K562 (cell line): ENCODE results near the gene NACC1. TPM values are rescaled to one million over a fixed set of nuclear protein-coding genes. Genes with fewer than 3 reads are reported as not detected.

Experiments
- ARID1B ChIP-seq: fragments of 450-650 bp; IDR thresholded peaks from 2 replicates; pipeline ENCODE4 v1.6.1; 2016; ENCODE audit warnings: antibody characterized with exemption, mild to moderate bottlenecking, inconsistent platforms
- ARID3A ChIP-seq: IDR thresholded peaks from 2 replicates; pipeline ENCODE4 v1.6.1; 2012; ENCODE audit warnings: low read depth, low read length, improper control_type of control experiment, borderline replicate concordance
- ARNT ChIP-seq, 2 experiments: fragments of 450-650 bp; IDR thresholded peaks; 2 replicates each; pipeline ENCODE4 v1.6.1; 2016; ENCODE audit warnings: mild to moderate bottlenecking in 1 of 2
- BDP1 ChIP-seq: IDR thresholded peaks from 3 replicates; pipeline ENCODE4 v1.6.1; 2011; ENCODE audit not compliant: insufficient read length, insufficient read depth
- CREB1 ChIP-seq, 2 experiments: sonication (generic) in 1 of 2; formaldehyde crosslinking in 1 of 2; IDR thresholded peaks; 2 replicates each; pipeline versions ENCODE4 v1.6.1 to v1.8.0; 2012 to 2022; ENCODE audit warnings: inconsistent platforms in 1 of 2, mild to moderate bottlenecking in 1 of 2, missing genetic modification reagents in 1 of 2, moderate library complexity in 1 of 2
- HEY1 ChIP-seq: fragments of 250-450 bp; sonication (Bioruptor Pico); IDR thresholded peaks from 2 replicates; pipeline ENCODE4 v1.5.0; 2020; ENCODE audit warnings: mild to moderate bottlenecking, moderate library complexity, borderline replicate concordance
- MAFG ChIP-seq: fragments of 450-650 bp; conservative IDR thresholded peaks from 2 replicates; pipeline ENCODE4 v1.6.1; 2016; ENCODE audit warnings: missing genetic modification characterization, missing compliant biosample characterization
- MCM5 ChIP-seq: fragments of 450-650 bp; IDR thresholded peaks from 2 replicates; pipeline ENCODE4 v1.6.1; 2016; ENCODE audit warnings: low read depth
- PHF21A ChIP-seq: fragments of 450-650 bp; IDR thresholded peaks from 2 replicates; pipeline ENCODE4 v1.6.1; 2017; ENCODE audit warnings: low read depth, borderline replicate concordance
- PHF8 ChIP-seq: fragments of 200-600 bp; sonication (generic); IDR thresholded peaks from 2 replicates; pipeline ENCODE4 v1.6.1; 2012; ENCODE audit warnings: mixed run types, mild to moderate bottlenecking, inconsistent platforms, low read length, moderate library complexity, borderline replicate concordance
- SLC30A9 ChIP-seq: fragments of 250-450 bp; sonication (Bioruptor Pico); IDR thresholded peaks from 2 replicates; pipeline ENCODE4 v1.8.0; 2022; ENCODE audit warnings: mild to moderate bottlenecking, moderate library complexity
- SMAD3 ChIP-seq: fragments of 450-650 bp; formaldehyde crosslinking; conservative IDR thresholded peaks from 2 replicates; pipeline ENCODE4 v1.4.0; 2020; ENCODE audit warnings: mild to moderate bottlenecking
- TFAM ChIP-seq: fragments of 250-450 bp; sonication (Bioruptor Pico); conservative IDR thresholded peaks from 2 replicates; pipeline ENCODE4 v1.5.0; 2021; ENCODE audit warnings: mild to moderate bottlenecking, moderate library complexity
- U2AF2 ChIP-seq: fragments of 200-400 bp; formaldehyde crosslinking; optimal IDR thresholded peaks from 2 replicates; pipeline ENCODE3; 2017; ENCODE audit warnings: low read depth, mild to moderate bottlenecking, low read length
- UBTF ChIP-seq, 2 experiments: IDR thresholded peaks; 2 replicates each; pipeline ENCODE4 v1.6.1; 2012; ENCODE audit warnings: improper control_type of control experiment in 2 of 2, low read depth in 2 of 2, low read length in 2 of 2, borderline replicate concordance in 1 of 2
- ZNF239 ChIP-seq: fragments of 250-450 bp; sonication (Bioruptor Pico); IDR thresholded peaks from 2 replicates; pipeline ENCODE4 v1.4.0; 2020; ENCODE audit warnings: mild to moderate bottlenecking
- ZNF444 ChIP-seq: fragments of 250-450 bp; sonication (Bioruptor Pico); IDR thresholded peaks from 2 replicates; pipeline ENCODE4 v1.4.0; 2020; ENCODE audit warnings: mild to moderate bottlenecking, moderate library complexity
- polyA plus RNA-seq, 8 experiments: library from polyadenylated mRNA; depleted of rRNA in 4 of 8; stranded (reverse) in 5 of 8; unstranded in 3 of 8; fragments of >200 nt; fragmentation: Nextera tagmentation in 2 of 8; fragmentation: Illumina TruSeq in 1 of 8; extraction: Ambion mirVana in 2 of 8; extraction: Trizol in 1 of 8; gene quantifications; 2 replicates each; pipeline versions ENCODE4 v1.2.1 to v1.2.3, GENCODE V29; 2011 to 2014; ENCODE audit warnings: inconsistent platforms in 1 of 8, missing spikeins in 1 of 8
- total RNA-seq, 7 experiments: library from RNA; depleted of rRNA in 6 of 7; stranded (reverse); fragments of >200 nt in 6 of 7; fragmentation: Illumina TruSeq in 2 of 7; extraction: Trizol in 2 of 7; gene quantifications; 2 replicates each; pipeline versions ENCODE4 v1.2.1 to v1.2.3, GENCODE V29; 2011 to 2021; ENCODE audit warnings: low replicate concordance in 1 of 7
- TF ChIP-seq, protein P1 (sequence below): fragments of 450-650 bp; IDR thresholded peaks from 2 replicates; pipeline ENCODE4 v1.6.1; 2016; ENCODE audit warnings: borderline replicate concordance
- TF ChIP-seq, protein P2 (sequence below): fragments of 250-450 bp; sonication (Bioruptor Pico); IDR thresholded peaks from 2 replicates; pipeline ENCODE4 v1.5.0; 2021; ENCODE audit warnings: mild to moderate bottlenecking, borderline replicate concordance

Gene NACC1
- total and polyA plus RNA-seq, 9 of the 15 experiments (the other 6 are each of a cell fraction or from before 2014, with no cell fraction given) = 0.04 to 96.6 (median 25.8) TPM

- TF ChIP-seq BDP1 (no peak), PHF21A (no peak), CREB1 (IDR thresholded peaks at IDR 0.05) (peak; percentile 63; the same call in 1 of the 2 replicates), CREB1 (CRISPR knock-in tag; IDR thresholded peaks at IDR 0.05) (no peak), ZNF239 (CRISPR knock-in tag) (no peak), HEY1 (CRISPR knock-in tag) (no peak), U2AF2 (no peak), PHF8 (no peak), UBTF (IDR thresholded peaks at IDR 0.05; ENCODE audit: borderline replicate concordance in 1 of 2, low read depth in 2 of 2, low read length in 2 of 2) (no peak), SLC30A9 (CRISPR knock-in tag) (no peak), SMAD3 (CRISPR knock-in tag) (no peak), MAFG (tag) (no peak), TFAM (CRISPR knock-in tag) (no peak), MCM5 (no peak), ARID3A (no peak), ARNT (IDR thresholded peaks at IDR 0.05) (no peak), ZNF444 (CRISPR knock-in tag) (no peak), ARID1B (no peak)
- TF ChIP-seq, protein P1, sequence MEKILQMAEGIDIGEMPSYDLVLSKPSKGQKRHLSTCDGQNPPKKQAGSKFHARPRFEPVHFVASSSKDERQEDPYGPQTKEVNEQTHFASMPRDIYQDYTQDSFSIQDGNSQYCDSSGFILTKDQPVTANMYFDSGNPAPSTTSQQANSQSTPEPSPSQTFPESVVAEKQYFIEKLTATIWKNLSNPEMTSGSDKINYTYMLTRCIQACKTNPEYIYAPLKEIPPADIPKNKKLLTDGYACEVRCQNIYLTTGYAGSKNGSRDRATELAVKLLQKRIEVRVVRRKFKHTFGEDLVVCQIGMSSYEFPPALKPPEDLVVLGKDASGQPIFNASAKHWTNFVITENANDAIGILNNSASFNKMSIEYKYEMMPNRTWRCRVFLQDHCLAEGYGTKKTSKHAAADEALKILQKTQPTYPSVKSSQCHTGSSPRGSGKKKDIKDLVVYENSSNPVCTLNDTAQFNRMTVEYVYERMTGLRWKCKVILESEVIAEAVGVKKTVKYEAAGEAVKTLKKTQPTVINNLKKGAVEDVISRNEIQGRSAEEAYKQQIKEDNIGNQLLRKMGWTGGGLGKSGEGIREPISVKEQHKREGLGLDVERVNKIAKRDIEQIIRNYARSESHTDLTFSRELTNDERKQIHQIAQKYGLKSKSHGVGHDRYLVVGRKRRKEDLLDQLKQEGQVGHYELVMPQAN = no peak
- TF ChIP-seq, protein P2, sequence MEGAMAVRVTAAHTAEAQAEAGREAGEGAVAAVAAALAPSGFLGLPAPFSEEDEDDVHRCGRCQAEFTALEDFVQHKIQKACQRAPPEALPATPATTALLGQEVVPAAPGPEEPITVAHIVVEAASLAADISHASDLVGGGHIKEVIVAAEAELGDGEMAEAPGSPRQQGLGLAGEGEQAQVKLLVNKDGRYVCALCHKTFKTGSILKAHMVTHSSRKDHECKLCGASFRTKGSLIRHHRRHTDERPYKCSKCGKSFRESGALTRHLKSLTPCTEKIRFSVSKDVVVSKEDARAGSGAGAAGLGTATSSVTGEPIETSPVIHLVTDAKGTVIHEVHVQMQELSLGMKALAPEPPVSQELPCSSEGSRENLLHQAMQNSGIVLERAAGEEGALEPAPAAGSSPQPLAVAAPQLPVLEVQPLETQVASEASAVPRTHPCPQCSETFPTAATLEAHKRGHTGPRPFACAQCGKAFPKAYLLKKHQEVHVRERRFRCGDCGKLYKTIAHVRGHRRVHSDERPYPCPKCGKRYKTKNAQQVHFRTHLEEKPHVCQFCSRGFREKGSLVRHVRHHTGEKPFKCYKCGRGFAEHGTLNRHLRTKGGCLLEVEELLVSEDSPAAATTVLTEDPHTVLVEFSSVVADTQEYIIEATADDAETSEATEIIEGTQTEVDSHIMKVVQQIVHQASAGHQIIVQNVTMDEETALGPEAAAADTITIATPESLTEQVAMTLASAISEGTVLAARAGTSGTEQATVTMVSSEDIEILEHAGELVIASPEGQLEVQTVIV = 0 out of 2 replicates have a peak, but pooled peaks have one; percentile 3
Observed at GRCh38 chr19:13155472-13156359, 37.7 kb downstream of the NACC1 start (continued).
